SK-N-MC (cell line): Measurements from ENCODE around the gene TSR1.

Experiments
- EZH2 ChIP-seq: fragments of 200-600 bp; sonication (generic); IDR thresholded peaks from one replicate; pipeline ENCODE4 v1.6.1; 2017; ENCODE audit warnings: antibody characterized with exemption
- FOXP2 ChIP-seq: optimal IDR thresholded peaks from 2 replicates; pipeline ENCODE3; 2011; ENCODE audit warnings: mild to moderate bottlenecking, moderate library complexity; ENCODE audit not compliant: insufficient read depth; ENCODE audit errors: extremely low read length, control extremely low read depth
- POLR2AphosphoS5 ChIP-seq: IDR thresholded peaks from 2 replicates; pipeline ENCODE4 v1.6.1; 2012; ENCODE audit warnings: mild to moderate bottlenecking, low read depth, low read length, borderline replicate concordance

GRCh38 chr17:2344528-2344927, 8.3 kb upstream of the TSR1 start:
- TF ChIP-seq EZH2 (no peak), POLR2AphosphoS5 (no peak), FOXP2 (no peak)
